Measurements from ENCODE around the gene PREX1.

- TF ChIP-seq POLR2A (IDR thresholded peaks at IDR 0.05) (no peak), CTCF (IDR thresholded peaks at IDR 0.05) (no peak)
Measured at GRCh38 chr20:48578397-48579098, 249.3 kb downstream of the PREX1 start.
